Liver (tissue), 9 donors: ENCODE data around the gene HMX1. TPM values are rescaled to one million over a fixed set of nuclear protein-coding genes. Genes with fewer than 3 reads are reported as not detected.

Experiments
- DNase-seq: peaks from one replicate; pipeline ENCODE4 v3.0.0-alpha.2; 2017; ENCODE audit warnings: low spot score
- H3K27ac ChIP-seq, 2 donors: one replicate each; pipeline ENCODE4 v1.7.0; 2013; ENCODE audit warnings: inconsistent platforms in 2 of 2, low read length in 2 of 2, control low read depth in 1 of 2, low read depth in 1 of 2, mild to moderate bottlenecking in 1 of 2
- H3K27me3 ChIP-seq, 4 donors: one replicate each; pipeline versions ENCODE4 v1.6.1 to v1.7.0; 2013; ENCODE audit warnings: low read length in 3 of 4, inconsistent platforms in 1 of 4, mild to moderate bottlenecking in 1 of 4, moderate library complexity in 1 of 4; ENCODE audit not compliant: control insufficient read depth in 4 of 4, insufficient read depth in 4 of 4
- H3K36me3 ChIP-seq, 4 donors: one replicate each; pipeline versions ENCODE4 v1.6.1 to v1.7.0; 2013; ENCODE audit warnings: low read length in 3 of 4, mild to moderate bottlenecking in 3 of 4, low read depth in 1 of 4, moderate library complexity in 1 of 4; ENCODE audit not compliant: control insufficient read depth in 4 of 4, insufficient read depth in 3 of 4
- H3K4me1 ChIP-seq, 4 donors: one replicate each; pipeline versions ENCODE4 v1.6.1 to v1.7.0; 2013; ENCODE audit warnings: low read length in 3 of 4, mild to moderate bottlenecking in 3 of 4, moderate library complexity in 1 of 4; ENCODE audit not compliant: control insufficient read depth in 4 of 4, insufficient read depth in 4 of 4
- H3K4me3 ChIP-seq, 3 donors: one replicate each; pipeline versions ENCODE4 v1.6.1 to v1.7.0; 2013; ENCODE audit warnings: low read length in 3 of 3, control low read depth in 1 of 3, low read depth in 1 of 3, mild to moderate bottlenecking in 1 of 3
- H3K9ac ChIP-seq, 2 donors: one replicate each; pipeline ENCODE4 v1.7.0; 2013; ENCODE audit warnings: low read length in 2 of 2, mild to moderate bottlenecking in 2 of 2, moderate library complexity in 2 of 2, control low read depth in 1 of 2, low read depth in 1 of 2
- H3K9me3 ChIP-seq, 4 donors: one replicate each; pipeline versions ENCODE4 v1.6.1 to v1.7.0; 2013; ENCODE audit warnings: low read length in 3 of 4; ENCODE audit not compliant: control insufficient read depth in 4 of 4
- FOXA2 ChIP-seq: IDR thresholded peaks from 2 replicates; pipeline ENCODE4 v1.6.1; 2016; ENCODE audit warnings: antibody characterized with exemption
- GABPA ChIP-seq, 2 donors: IDR thresholded peaks in 1 of 2; conservative IDR thresholded peaks in 1 of 2; 2 replicates each; pipeline ENCODE4 v1.6.1; 2016; ENCODE audit warnings: antibody characterized with exemption in 2 of 2, mild to moderate bottlenecking in 1 of 2, moderate library complexity in 1 of 2
- HNF4A ChIP-seq, 2 donors: conservative IDR thresholded peaks; 2 replicates each; pipeline ENCODE4 v1.6.1; 2016; ENCODE audit warnings: antibody characterized with exemption in 2 of 2, mild to moderate bottlenecking in 2 of 2
- HNF4G ChIP-seq: IDR thresholded peaks from 2 replicates; pipeline ENCODE4 v1.6.1; 2016; ENCODE audit warnings: antibody characterized with exemption
- JUND ChIP-seq, 2 donors: IDR thresholded peaks; 2 replicates each; pipeline ENCODE4 v1.6.1; 2016; ENCODE audit warnings: antibody characterized with exemption in 2 of 2
- NR2F2 ChIP-seq: IDR thresholded peaks from 2 replicates; pipeline ENCODE4 v1.6.1; 2016; ENCODE audit warnings: antibody characterized with exemption
- RAD21 ChIP-seq, 2 donors: IDR thresholded peaks; 2 replicates each; pipeline ENCODE4 v1.6.1; 2016; ENCODE audit warnings: antibody characterized with exemption in 2 of 2, mild to moderate bottlenecking in 2 of 2
- RXRA ChIP-seq, 2 donors: IDR thresholded peaks; 2 replicates each; pipeline ENCODE4 v1.6.1; 2017 to 2018; ENCODE audit warnings: antibody characterized with exemption in 2 of 2, mild to moderate bottlenecking in 1 of 2
- SP1 ChIP-seq: IDR thresholded peaks from 2 replicates; pipeline ENCODE4 v1.6.1; 2018; ENCODE audit warnings: antibody characterized with exemption, mild to moderate bottlenecking
- TAF1 ChIP-seq: conservative IDR thresholded peaks from 2 replicates; pipeline ENCODE4 v1.6.1; 2016; ENCODE audit warnings: antibody characterized with exemption, mild to moderate bottlenecking
- YY1 ChIP-seq: IDR thresholded peaks from 2 replicates; pipeline ENCODE4 v1.6.1; 2016; ENCODE audit warnings: antibody characterized with exemption, mild to moderate bottlenecking
- WGBS: extraction: QIAGEN DNeasy Blood & Tissue Kit; methylation state at CpG from one replicate; pipeline ENCODE4 v1.1.7; 2013; 5-methylcytosine and 5-hydroxymethylcytosine counted together
- polyA plus RNA-seq, 2 donors: library from polyadenylated mRNA; stranded (reverse) in 1 of 2; unstranded in 1 of 2; fragments of 200-250 nt in 1 of 2; fragments of >200 nt in 1 of 2; fragmentation: Nextera tagmentation in 1 of 2; extraction: Ambion mirVana in 1 of 2; gene quantifications; one replicate each; pipeline versions ENCODE4 v1.2.1 to v1.2.3, GENCODE V29; 2013 to 2015
- total RNA-seq, 2 donors: library from RNA; depleted of rRNA; stranded (reverse); fragments of >200 nt; gene quantifications; one replicate each; pipeline ENCODE4 v1.2.3, GENCODE V29; 2014
- TF ChIP-seq, protein P1 (sequence below): IDR thresholded peaks from 2 replicates; pipeline ENCODE4 v1.6.1; 2016; ENCODE audit warnings: antibody characterized with exemption
- TF ChIP-seq, protein P2 (sequence below): IDR thresholded peaks from 2 replicates; pipeline ENCODE4 v1.6.1; 2016; ENCODE audit warnings: antibody characterized with exemption
- TF ChIP-seq, protein P3 (sequence below): fragments of 150-350 bp; IDR thresholded peaks from 2 replicates; pipeline ENCODE4 v1.5.1; 2017; ENCODE audit warnings: improper control_type of control experiment, low read depth, low read length; ENCODE audit not compliant: missing input control
- TF ChIP-seq, protein P4 (sequence below): IDR thresholded peaks from 2 replicates; pipeline ENCODE4 v1.6.1; 2016; ENCODE audit warnings: antibody characterized with exemption
- TF ChIP-seq, protein P5 (sequence below): IDR thresholded peaks from 2 replicates; pipeline ENCODE4 v1.6.1; 2016; ENCODE audit warnings: antibody characterized with exemption, mild to moderate bottlenecking
- donor health status: healthy.
- donor health status: healthy.
- donor health status: healthy.
- donor health status: healthy.
- donor health status: healthy.

The HMX1 gene
- total and polyA plus RNA-seq, 4 donors: not detected

DNA sequence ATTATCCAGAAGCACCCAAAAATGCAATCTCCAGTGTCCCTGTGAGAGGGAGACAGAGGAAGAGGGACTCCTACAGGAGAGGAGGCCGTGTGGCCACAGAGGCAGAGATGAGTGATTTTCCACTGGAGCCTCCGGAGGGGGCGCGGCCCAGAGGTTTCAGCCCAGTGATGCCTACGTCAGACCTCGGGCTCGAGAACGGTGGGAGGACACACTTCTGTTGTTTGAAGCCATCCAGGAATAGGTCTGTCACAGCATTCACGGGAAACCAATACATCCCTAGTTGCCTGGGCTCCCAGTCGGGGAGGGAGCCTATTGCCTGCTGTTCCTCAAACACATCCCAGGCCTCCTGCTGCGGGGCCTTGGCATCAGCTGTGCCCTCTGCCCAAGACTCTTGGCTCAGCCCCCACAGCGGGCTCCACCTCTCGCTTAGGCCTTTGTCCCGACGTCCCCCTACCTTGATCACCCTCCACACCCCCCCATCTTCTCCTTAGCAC, 39.2 kb upstream of the HMX1 start:
- Histone ChIP-seq H3K4me3 (no peak overlapping the region), H3K9ac (no peak overlapping the region), H3K4me1 (no peaks in the 10 kb centered on the region), H3K27me3 (peaks cover 0 to 2% (median 0%) of the 10 kb centered on the region in 4 donors), H3K36me3 (no peaks in the 10 kb centered on the region), H3K27ac (no peak overlapping the region), H3K9me3 (no peaks in the 10 kb centered on the region)
- DNase-seq: peak; percentile 13
- whole genome bisulfite sequencing: 59% methylated on average over 15 of the region's 15 CpGs
- TF ChIP-seq, protein P1, sequence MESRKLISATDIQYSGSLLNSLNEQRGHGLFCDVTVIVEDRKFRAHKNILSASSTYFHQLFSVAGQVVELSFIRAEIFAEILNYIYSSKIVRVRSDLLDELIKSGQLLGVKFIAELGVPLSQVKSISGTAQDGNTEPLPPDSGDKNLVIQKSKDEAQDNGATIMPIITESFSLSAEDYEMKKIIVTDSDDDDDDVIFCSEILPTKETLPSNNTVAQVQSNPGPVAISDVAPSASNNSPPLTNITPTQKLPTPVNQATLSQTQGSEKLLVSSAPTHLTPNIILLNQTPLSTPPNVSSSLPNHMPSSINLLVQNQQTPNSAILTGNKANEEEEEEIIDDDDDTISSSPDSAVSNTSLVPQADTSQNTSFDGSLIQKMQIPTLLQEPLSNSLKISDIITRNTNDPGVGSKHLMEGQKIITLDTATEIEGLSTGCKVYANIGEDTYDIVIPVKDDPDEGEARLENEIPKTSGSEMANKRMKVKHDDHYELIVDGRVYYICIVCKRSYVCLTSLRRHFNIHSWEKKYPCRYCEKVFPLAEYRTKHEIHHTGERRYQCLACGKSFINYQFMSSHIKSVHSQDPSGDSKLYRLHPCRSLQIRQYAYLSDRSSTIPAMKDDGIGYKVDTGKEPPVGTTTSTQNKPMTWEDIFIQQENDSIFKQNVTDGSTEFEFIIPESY: no peak
- TF ChIP-seq RAD21 (IDR thresholded peaks at IDR 0.05): no peak
- no peak for TF ChIP-seq SP1
- no peak for TF ChIP-seq FOXA2
- TF ChIP-seq HNF4A (conservative IDR thresholded peaks at IDR 0.05): no peak
- TF ChIP-seq, protein P2, sequence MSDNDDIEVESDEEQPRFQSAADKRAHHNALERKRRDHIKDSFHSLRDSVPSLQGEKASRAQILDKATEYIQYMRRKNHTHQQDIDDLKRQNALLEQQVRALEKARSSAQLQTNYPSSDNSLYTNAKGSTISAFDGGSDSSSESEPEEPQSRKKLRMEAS: no peak
- TF ChIP-seq, protein P3, sequence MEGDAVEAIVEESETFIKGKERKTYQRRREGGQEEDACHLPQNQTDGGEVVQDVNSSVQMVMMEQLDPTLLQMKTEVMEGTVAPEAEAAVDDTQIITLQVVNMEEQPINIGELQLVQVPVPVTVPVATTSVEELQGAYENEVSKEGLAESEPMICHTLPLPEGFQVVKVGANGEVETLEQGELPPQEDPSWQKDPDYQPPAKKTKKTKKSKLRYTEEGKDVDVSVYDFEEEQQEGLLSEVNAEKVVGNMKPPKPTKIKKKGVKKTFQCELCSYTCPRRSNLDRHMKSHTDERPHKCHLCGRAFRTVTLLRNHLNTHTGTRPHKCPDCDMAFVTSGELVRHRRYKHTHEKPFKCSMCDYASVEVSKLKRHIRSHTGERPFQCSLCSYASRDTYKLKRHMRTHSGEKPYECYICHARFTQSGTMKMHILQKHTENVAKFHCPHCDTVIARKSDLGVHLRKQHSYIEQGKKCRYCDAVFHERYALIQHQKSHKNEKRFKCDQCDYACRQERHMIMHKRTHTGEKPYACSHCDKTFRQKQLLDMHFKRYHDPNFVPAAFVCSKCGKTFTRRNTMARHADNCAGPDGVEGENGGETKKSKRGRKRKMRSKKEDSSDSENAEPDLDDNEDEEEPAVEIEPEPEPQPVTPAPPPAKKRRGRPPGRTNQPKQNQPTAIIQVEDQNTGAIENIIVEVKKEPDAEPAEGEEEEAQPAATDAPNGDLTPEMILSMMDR: no peak
- TF ChIP-seq YY1: no peak
- no peak for TF ChIP-seq JUND (IDR thresholded peaks at IDR 0.05)
- no peak for TF ChIP-seq HNF4G
- TF ChIP-seq TAF1: no peak
- no peak for TF ChIP-seq NR2F2
- TF ChIP-seq, protein P4, sequence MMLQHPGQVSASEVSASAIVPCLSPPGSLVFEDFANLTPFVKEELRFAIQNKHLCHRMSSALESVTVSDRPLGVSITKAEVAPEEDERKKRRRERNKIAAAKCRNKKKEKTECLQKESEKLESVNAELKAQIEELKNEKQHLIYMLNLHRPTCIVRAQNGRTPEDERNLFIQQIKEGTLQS: no peak
- TF ChIP-seq, protein P5, sequence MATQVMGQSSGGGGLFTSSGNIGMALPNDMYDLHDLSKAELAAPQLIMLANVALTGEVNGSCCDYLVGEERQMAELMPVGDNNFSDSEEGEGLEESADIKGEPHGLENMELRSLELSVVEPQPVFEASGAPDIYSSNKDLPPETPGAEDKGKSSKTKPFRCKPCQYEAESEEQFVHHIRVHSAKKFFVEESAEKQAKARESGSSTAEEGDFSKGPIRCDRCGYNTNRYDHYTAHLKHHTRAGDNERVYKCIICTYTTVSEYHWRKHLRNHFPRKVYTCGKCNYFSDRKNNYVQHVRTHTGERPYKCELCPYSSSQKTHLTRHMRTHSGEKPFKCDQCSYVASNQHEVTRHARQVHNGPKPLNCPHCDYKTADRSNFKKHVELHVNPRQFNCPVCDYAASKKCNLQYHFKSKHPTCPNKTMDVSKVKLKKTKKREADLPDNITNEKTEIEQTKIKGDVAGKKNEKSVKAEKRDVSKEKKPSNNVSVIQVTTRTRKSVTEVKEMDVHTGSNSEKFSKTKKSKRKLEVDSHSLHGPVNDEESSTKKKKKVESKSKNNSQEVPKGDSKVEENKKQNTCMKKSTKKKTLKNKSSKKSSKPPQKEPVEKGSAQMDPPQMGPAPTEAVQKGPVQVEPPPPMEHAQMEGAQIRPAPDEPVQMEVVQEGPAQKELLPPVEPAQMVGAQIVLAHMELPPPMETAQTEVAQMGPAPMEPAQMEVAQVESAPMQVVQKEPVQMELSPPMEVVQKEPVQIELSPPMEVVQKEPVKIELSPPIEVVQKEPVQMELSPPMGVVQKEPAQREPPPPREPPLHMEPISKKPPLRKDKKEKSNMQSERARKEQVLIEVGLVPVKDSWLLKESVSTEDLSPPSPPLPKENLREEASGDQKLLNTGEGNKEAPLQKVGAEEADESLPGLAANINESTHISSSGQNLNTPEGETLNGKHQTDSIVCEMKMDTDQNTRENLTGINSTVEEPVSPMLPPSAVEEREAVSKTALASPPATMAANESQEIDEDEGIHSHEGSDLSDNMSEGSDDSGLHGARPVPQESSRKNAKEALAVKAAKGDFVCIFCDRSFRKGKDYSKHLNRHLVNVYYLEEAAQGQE: no peak
- no peak for TF ChIP-seq GABPA (IDR thresholded peaks at IDR 0.05 in 1 of 2, conservative IDR thresholded peaks at IDR 0.05 in 1 of 2)
- TF ChIP-seq RXRA (IDR thresholded peaks at IDR 0.05): no peak
